Measurements from ENCODE around the gene TULP1.

Gene TULP1

DNA sequence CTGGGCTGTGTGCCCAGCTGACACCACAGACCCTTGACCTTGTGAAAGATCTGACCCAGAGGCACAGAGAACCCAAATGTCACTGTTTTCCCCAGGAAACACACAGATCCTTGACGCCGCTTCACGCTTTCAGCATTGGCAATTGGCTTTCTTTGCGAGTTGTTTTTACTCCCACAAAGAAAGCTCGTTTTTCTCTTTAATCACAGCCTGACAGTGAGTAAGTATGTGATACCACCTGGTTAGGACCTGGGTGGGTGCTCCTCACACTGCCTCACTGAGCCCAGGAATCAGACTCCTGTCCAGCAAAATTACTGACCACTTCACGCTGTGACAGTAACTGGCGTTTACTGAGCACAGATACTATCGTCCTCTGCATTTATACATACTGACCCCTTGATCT, 31.5 kb downstream of the TULP1 start:
- no peak for DNase-seq

DNA sequence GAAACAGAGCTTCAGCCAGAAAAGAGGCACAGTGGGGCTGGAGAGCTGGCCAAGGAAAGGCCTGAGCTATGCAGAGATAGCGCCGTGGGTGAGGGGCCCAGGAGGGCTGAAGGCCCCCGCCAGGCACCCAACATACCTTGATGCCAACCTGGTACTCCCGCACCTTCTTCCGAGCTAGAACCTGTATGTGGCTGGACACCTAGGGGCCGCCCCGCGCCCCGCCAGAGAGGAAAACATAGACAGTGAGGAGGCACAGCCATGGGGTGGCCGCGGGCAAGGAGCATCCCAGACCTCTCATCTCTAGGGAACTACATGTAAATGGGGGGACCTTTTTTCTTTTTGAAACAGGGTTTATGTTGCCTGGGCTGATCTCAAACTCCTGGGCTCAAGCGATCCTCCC, 32.5 kb downstream of the TULP1 start:
- DNase-seq = no peak

DNA sequence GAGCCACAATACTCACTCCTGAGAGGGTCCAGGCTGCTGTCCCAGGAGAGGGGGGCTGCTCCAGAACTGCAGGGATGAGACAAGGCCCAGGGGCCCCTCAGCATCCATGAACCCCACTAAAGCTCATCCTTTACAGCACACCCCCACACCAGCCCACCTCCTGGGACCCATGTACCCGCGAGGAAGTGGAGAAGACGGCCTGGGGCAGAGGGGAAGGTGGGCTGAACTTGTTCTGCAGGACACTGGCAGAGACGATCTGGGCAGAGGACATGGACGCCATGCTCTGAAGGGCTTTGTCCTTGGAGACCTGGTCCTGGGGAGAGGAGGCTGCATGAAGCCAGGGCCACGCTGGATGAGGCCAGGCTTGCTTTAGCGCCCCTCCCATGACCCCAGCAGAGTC, 34.4 kb downstream of the TULP1 start:
- DNase-seq = no peak

DNA sequence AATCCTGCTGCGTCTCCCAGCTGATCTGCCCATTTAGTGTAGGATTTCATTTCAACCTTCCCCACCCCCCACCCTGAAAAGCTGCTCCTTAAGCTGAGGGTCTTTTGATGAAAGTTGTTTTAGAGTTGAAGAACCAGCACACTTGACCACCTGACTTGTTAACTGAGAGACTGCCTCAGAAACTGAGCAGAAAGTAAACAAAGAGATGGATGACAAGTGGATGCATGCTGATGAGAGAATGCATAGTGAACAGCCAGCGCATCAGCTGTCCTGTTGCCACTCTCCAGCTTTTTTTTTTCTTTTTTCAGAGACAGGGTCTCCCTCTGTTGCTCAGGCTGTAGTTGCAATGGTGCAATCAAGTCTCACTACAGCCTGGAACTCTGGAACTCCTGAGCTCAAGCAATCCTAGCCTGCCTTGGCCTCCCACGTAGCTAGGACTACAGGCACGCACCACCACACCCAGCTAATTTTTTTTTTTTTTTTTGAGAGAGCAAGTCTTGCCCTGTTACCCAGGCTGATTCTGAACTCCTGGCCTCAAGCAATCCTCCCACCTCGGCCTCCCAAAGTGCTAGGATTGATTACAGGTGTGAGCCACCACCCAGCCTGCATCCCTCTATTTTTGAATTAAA, 35.0 kb downstream of the TULP1 start:
- no peak for DNase-seq

DNA sequence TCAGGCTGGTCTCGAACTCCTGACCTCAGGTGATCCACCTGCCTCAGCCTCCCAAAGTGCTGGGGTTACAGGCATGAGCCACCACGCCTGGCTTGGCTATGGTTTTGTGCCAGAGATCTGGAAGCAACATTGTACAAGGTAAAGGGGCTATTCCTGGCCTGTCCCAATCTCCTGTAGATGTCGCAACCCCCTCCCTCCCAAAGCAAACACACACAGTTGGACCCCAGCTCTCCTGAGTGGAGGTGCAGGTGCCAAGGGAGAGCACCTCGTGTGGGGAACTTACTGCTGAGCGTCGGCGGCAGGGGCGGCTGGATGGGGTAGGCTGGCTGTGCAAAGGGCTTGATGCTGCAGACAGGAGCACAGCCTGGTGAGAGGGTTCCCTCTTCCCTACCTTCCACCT, 35.7 kb downstream of the TULP1 start:
- no peak for DNase-seq

DNA sequence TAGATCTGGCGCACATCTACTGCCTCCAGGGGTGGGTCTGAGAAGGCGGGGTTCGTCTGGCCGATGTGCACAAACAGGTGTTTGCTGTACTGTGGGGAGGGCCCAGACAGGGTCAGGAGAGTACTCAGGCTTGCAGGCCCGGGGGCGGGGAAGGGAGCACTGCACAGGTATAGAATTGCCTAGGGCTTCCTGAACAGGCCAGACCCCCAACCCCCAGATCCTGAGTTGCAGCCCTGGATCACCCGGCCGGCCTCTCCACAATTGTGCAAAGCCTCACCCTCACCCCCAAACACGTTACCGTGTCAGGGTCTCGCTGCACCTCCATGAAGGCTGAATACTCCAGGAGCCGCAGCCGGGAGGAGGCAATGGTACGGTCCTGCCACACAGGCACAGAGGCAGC, 36.7 kb downstream of the TULP1 start:
- DNase-seq = no peak

GRCh38 chr6:35475573-35475972, 37.1 kb downstream of the TULP1 start:
- DNase-seq = no peak

DNA sequence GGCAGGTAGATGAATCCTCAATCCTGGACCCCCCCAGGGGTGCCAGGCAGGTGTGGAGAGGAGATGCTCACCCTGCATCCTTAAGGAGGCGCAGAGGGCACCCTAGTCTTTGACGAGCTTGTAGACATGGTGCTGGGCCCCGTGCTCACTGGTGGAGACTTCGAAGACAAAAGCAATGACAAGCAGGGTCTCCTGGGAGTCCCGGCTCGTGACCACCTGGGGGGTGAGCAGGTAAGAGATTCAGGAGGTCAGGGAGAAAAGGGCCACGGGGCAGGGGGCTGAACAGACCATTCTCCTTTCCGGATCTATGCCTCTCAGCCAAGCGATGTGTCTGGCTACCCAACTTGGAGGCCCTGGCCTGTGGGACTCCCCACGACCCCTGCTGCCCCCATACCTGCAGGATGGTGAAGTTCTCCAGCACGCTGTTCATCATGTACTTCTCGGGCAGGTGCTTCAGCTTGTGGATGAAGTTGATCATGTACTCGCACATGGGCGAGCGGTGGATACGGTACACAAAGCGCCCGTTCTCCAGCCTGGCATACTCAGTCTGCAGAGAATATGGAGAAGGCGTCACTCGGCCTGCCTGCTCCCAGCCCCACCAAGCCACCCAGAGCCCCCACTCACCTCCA, 37.6 kb downstream of the TULP1 start:
- DNase-seq = no peak

- no peak for DNase-seq
Measured at GRCh38 chr6:35474131-35474941, 38.4 kb downstream of the TULP1 start.

- DNase-seq = no peak
Measured at GRCh38 chr6:35473850-35474130, 38.9 kb downstream of the TULP1 start.

DNA sequence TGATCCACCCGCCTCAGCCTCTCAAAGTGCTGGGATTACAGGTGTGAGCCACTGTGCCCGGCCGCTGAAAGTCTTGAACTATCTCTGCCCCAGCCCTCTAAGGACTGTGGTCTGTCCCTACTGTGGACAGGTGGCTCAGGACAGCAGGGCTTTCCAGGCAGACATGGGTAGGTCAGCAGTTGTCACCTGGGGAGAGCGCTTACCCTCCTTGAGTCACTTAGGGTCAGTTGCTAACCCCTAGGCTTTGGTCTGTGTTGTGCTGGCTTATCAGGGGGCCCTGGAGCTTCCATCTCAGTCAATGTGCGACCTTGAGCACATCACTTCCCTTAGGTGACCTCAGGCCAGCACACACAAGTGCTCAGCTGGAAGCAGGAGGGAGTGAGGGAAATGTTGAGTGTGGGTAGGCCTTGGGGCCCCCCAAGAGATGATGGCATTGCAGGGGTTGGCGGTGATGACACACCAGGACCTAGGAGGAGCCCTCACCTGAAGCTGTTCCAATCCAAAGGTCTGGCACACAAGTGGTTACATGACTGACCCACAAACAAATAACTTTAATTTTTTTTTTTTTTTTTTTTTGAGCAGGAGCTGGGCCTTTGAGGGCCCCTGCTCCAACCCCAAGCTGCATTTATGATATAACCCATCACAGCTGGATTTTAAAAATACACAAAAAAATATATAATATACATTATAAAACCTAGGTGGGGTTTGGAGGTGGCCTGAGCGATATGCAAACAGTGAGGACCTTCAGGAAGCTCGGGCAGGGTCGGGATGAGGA, 39.4 kb downstream of the TULP1 start:
- DNase-seq = no peak

DNA sequence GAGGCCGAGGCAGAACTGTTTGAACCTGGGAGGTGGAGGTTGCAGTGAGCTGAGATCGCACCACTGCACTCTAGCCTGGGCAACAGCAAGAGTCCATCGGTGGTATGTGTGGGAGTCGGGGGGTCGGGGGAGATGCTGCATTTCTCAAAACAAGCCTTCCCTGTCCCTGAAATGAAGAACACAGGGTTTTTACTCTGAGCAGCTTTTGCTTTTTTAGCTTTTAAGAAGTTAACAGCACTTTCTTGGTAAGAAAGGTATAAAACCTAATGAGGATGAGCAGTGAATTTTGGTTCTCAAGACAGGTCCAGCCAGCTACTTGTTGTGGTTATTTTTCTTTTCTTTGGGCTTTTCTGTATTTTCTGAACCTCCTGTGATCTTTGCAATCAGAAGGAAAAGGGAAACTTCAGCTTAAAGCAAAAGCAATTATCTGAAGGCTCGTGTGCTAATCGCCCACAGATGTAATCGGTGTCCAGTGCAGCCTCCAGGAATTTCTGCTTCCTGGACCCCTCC, 40.8 kb downstream of the TULP1 start:
- no peak for DNase-seq

DNA sequence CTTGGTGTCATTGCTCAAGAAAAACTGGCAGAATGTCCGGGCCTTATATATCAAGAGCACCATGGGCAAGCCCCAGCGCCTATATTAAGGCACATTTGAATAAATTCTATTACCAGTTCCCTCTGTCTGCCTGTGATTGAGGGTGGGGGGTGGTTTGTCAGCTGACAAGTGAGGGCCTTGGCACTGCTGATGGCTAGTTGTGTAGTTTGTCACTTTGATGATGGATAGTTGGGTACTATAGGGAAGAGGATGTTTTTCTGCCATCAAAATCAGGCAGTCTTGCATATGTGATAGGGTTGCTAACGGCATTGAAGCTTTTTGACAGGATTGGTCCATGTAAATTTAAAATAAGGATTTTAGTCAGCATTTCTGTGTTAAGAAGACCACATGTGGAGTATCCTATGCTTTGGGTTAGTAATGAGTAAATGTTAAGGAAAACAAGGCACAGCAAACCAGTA, 42.0 kb downstream of the TULP1 start:
- DNase-seq = no peak

GRCh38 chr6:35469751-35470662, 42.7 kb downstream of the TULP1 start:
- DNase-seq = no peak

- DNase-seq = no peak
Measured at GRCh38 chr6:35468980-35469750, 43.5 kb downstream of the TULP1 start.

DNA sequence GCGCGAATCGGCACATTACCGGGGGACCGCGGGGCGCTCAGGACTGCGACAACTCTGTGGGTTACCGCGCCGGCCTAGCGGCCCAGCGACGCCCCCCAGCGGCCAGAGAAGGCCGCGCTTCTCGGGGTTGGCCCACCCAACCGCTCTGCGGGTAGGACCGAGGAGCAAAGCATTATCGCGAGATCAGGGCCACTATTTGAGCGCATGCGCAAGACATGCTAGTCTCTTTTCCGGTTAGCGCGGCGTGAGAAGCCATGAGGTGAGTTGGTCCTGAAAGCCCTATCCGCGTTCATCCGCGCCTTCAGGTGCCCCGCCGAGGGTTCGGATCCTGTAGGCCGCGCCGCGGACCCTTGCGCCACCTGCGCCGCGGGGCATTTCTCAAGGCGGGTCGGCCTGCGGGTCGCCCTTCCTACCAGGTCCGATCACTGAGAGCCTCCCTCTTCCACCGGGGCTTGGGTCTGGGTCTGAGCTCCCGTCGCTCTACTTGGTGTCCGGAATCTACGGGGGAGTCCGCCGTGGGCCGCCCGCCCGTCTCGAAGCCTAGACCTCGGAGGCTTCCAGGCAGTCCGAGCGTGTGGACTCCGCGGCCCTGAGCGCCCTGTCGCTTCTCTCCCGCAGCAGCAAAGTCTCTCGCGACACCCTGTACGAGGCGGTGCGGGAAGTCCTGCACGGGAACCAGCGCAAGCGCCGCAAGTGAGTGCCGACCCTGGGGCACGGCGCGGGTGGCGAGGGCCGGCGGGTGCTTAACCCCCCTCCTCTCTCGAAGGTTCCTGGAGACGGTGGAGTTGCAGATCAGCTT, 44.3 kb downstream of the TULP1 start, which contains the start of gene RPL10A:
Gene RPL10A, plus strand, starts transcription at position 221 of the 799 bp plus-strand sequence. Its CDS starts 34 bp downstream, at position 255.
- DNase-seq = peak; percentile 100

DNA sequence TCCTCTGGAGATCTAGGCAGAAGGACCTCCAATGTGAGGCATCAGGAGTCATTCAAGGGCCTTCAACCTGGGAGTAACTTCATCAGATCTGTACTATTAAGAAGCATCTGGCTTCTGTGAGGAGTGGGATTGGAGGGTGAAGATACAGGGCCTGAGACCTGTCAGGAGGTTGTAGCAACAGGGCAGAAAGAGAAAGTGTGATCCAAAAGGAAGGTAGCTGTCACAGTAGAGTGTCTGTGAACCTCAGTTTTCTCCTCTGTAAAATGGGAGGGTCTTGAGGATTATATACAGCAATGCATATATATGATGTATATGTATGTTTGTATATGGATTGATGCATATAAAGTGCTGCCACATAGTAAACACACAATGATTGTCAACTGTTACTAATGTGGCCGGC, 47.0 kb downstream of the TULP1 start:
- no peak for DNase-seq

GRCh38 chr6:35463292-35463691, 49.4 kb downstream of the TULP1 start:
- DNase-seq = no peak

DNA sequence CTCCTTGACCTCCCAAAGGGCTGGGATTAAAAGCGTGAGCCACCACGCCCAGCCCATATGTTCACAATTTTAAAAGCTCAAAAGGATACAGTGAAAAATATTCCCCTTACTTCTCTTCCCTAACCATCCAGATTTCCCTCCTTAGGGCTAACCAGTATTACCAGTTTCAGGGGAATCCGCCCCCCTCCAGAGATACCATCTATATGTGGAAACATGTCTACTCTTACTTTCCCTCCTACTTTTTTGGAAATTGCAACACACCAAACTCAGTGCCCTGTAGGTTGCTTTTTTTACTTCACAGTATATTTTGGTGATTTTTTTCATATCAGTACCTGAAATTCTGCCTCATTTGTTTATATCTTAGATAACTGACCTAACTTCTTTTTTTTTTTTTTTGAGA, 51.4 kb downstream of the TULP1 start:
- no peak for DNase-seq

DNA sequence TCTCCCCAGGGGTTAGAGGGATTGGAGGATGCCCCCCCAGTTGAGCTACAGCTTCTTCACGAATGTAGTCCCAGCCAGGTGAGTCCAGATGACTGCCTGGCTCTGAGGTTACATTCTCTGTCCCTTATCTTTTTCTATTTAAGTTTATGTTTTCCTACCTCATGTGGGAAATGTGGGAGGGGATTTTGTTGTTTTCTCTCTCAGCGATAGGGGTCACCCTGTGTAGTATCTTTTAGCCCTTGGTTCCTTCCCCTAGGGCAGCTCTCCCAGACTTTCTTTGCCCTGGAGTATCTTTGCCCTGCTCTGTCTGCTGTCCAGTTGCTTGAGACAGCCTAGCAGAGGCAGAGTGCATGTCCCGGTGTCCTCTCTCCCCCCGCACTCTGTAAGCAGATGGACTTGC, 54.8 kb downstream of the TULP1 start:
- no peak for DNase-seq
